A673 (cell line): ENCODE results near the gene NKPD1. TPM values are rescaled to one million over a fixed set of nuclear protein-coding genes. Genes with fewer than 3 reads are reported as not detected.

Experiments
- BruUV-seq: library from RNA; stranded (reverse); fragments of 400-500 nt; replicated peaks from 2 replicates; lab custom pipeline; 2021; lab: Mats Ljungman, UMichigan
- CTCF ChIA-PET: fragments of 300-600 bp; sonication (Branson Sonifier 250); formaldehyde crosslinking; loops from one replicate; lab custom pipeline; 2022; ENCODE audit warnings: antibody characterized with exemption; lab: Charles Lee
- POLR2A ChIA-PET: fragments of 300-600 bp; sonication (Branson Sonifier 250); formaldehyde crosslinking; loops from one replicate; lab custom pipeline; 2022; ENCODE audit warnings: antibody characterized with exemption; ENCODE audit not compliant: low non-redundant PET; lab: Charles Lee
- DNase-seq: peaks from one replicate; pipeline ENCODE4 v3.0.0-alpha.2; 2015; ENCODE audit warnings: low spot score
- H3K27ac ChIP-seq: fragments of 200-600 bp; sonication (generic); 2 replicates; pipeline ENCODE4 v1.5.1; 2016; ENCODE audit warnings: mixed run types, low read depth, mild to moderate bottlenecking, mixed read lengths, antibody characterized with exemption, low read length; ENCODE audit not compliant: poor library complexity, severe bottlenecking
- H3K27me3 ChIP-seq: fragments of 200-600 bp; sonication (generic); replicated peaks from 2 replicates; pipeline ENCODE4 v1.6.1; 2017; ENCODE audit warnings: mixed run types, low read depth, mild to moderate bottlenecking, mixed read lengths, antibody characterized with exemption, low read length; ENCODE audit not compliant: insufficient read depth, poor library complexity
- H3K36me3 ChIP-seq: fragments of 200-600 bp; sonication (generic); 2 replicates; pipeline ENCODE4 v1.6.1; 2016; ENCODE audit warnings: mixed run types, mild to moderate bottlenecking, mixed read lengths, antibody characterized with exemption, low read length; ENCODE audit not compliant: insufficient read depth, poor library complexity, severe bottlenecking
- H3K4me1 ChIP-seq: fragments of 200-600 bp; sonication (generic); 2 replicates; pipeline ENCODE4 v1.6.1; 2017; ENCODE audit warnings: mixed run types, mild to moderate bottlenecking, mixed read lengths, antibody characterized with exemption, low read length; ENCODE audit not compliant: insufficient read depth, poor library complexity, severe bottlenecking
- H3K4me3 ChIP-seq: fragments of 200-600 bp; sonication (generic); 2 replicates; pipeline ENCODE4 v1.5.1; 2016; ENCODE audit warnings: low read depth, mixed run types, mild to moderate bottlenecking, mixed read lengths, low read length; ENCODE audit not compliant: poor library complexity, severe bottlenecking
- H3K9me3 ChIP-seq: fragments of 200-600 bp; sonication (generic); 2 replicates; pipeline ENCODE4 v1.6.1; 2016; ENCODE audit warnings: mixed run types, low read depth, mild to moderate bottlenecking, mixed read lengths, antibody characterized with exemption, low read length; ENCODE audit not compliant: poor library complexity, severe bottlenecking
- CTCF ChIP-seq: fragments of 300-800, 200-600 bp; sonication (generic); conservative IDR thresholded peaks from 2 replicates; pipeline ENCODE4 v1.5.1; 2017; ENCODE audit warnings: low read depth, mild to moderate bottlenecking, antibody characterized with exemption, low read length, moderate library complexity, mixed read lengths
- EZH2 ChIP-seq: fragments of 200-600 bp; sonication (generic); IDR thresholded peaks from 2 replicates; pipeline ENCODE4 v1.6.1; 2017; ENCODE audit warnings: borderline replicate concordance, low read depth, mild to moderate bottlenecking, mixed read lengths, antibody characterized with exemption, low read length; ENCODE audit not compliant: poor library complexity, severe bottlenecking
- intact Hi-C: fragments of 100-400 bp; cut with micrococcal nuclease; formaldehyde crosslinking; loops from one replicate; pipeline ENCODE4 v1.10.0; 2022; ENCODE audit not compliant: unreplicated experiment
- total RNA-seq: library from RNA; stranded (reverse); gene quantifications from 2 replicates; pipeline ENCODE4 v1.2.3, GENCODE V29; 2021

The NKPD1 gene
- total RNA-seq, 1 experiment from 2014 or later = 0.30 TPM

DNA sequence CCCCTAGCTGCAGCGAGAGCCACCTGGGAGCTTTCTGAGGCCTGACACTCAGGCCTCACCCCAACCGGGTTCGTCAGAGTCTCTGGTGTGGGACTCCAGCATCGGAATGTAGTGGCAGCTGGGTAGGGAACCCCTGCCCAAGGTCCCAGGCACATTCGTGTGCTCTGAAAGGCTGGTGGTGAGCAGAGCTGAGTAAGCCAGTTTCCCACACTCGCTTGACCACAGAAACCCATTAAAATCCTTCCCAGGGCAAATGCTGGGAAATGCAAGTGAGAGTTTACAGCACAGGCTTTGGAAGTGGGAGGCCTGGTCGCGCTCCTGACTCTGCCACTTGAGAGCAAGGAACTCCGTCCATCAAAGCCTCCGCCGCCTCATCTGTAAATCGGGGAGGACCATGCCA lies 13.0 kb upstream of the NKPD1 start:
- no peak overlapping the region for H3K4me3 ChIP-seq
- BruUV-seq = no TSS peak
- POLR2A ChIA-PET = no interaction called here
- no peak for DNase-seq
- H3K27me3 ChIP-seq = no peaks in the 10 kb centered on the region
- no peaks in the 10 kb centered on the region for H3K9me3 ChIP-seq
- TF ChIP-seq EZH2 (no peak), CTCF (no peak)
- intact Hi-C loops = no loop called here
- no peak overlapping the region for H3K27ac ChIP-seq
- H3K36me3 ChIP-seq = no peaks in the 10 kb centered on the region
- CTCF ChIA-PET = no interaction called here
- H3K4me1 ChIP-seq = peaks cover 7% of the 10 kb centered on the region

- no peaks in the 10 kb centered on the region for H3K9me3 ChIP-seq
- peaks cover 7% of the 10 kb centered on the region for H3K4me1 ChIP-seq
- BruUV-seq = no TSS peak
- no peak for DNase-seq
- ChIA-PET CTCF (no interaction called here), POLR2A (no interaction called here)
- no peaks in the 10 kb centered on the region for H3K27me3 ChIP-seq
- H3K4me3 ChIP-seq = no peak overlapping the region
- TF ChIP-seq EZH2 (no peak), CTCF (no peak)
- no peaks in the 10 kb centered on the region for H3K36me3 ChIP-seq
- no peak overlapping the region for H3K27ac ChIP-seq
- intact Hi-C loops = no loop called here
Observed at GRCh38 chr19:45172611-45173208, 11.9 kb upstream of the NKPD1 start.

DNA sequence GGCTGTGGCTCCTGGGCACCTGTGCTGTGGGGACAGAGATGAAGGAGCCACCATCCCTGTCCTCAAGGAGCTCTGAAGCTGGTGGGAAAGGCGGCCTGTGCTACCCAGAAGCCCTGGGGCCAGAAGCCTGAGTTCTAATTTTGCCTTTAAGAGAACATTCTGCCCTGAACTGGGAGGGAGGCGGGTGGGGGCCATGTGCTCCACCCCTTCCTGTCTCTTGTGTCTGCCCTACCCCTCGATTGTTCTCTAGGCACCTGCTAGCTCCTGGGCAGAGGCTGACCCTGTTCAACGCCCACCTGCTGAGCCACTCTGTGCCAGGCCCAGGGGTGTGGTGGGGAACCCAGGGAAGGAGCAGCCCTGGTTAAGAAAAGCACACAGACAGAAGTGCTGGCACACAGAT lies 11.4 kb upstream of the NKPD1 start:
- CTCF ChIA-PET = no interaction called here

More for the DNA sequence above, 11.4 kb upstream of the NKPD1 start:
- TF ChIP-seq EZH2 (no peak), CTCF (no peak)
- H3K4me1 ChIP-seq = peaks cover 3% of the 10 kb centered on the region
- no peaks in the 10 kb centered on the region for H3K27me3 ChIP-seq
- BruUV-seq = no TSS peak
- H3K9me3 ChIP-seq = no peaks in the 10 kb centered on the region
- H3K36me3 ChIP-seq = no peaks in the 10 kb centered on the region
- POLR2A ChIA-PET = no interaction called here
- no peak for DNase-seq
- intact Hi-C loops = no loop called here
- no peak overlapping the region for H3K4me3 ChIP-seq
- no peak overlapping the region for H3K27ac ChIP-seq
